GM12874 (cell line): Measurements from ENCODE around the gene TMEM33.

ENCODE experiments used
- CTCF ChIP-seq: IDR thresholded peaks from 2 replicates; pipeline ENCODE4 v1.5.1; 2011; ENCODE audit warnings: low read depth, mild to moderate bottlenecking, control low read depth, low read length, moderate library complexity; ENCODE audit not compliant: insufficient read depth

Gene TMEM33

GRCh38 chr4:41975341-41975740, 40.1 kb downstream of the TMEM33 start:
- no peak for TF ChIP-seq CTCF

GRCh38 chr4:41976775-41977516, 41.7 kb downstream of the TMEM33 start:
- TF ChIP-seq CTCF, result no peak

DNA sequence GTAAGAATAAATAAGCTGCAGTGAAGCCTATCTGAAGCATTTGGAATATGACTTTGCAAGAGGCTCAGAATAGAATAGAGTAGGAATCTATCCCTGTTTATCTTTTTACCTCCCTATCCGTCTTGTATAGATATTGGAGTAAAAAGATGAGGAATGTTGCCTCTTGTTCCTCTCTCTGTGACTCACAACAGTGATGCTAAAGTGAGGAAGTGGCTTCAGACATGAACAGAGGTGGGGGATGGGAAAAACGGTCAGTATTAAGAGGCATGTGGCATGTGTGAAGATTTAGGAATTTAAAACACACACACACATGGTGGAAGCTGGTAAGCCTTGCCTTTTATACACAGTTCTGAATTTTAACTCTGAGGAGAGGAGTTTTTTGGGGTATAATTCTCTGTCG, 42.5 kb downstream of the TMEM33 start:
- no peak for TF ChIP-seq CTCF

GRCh38 chr4:41981456-41981855, 46.2 kb downstream of the TMEM33 start, which contains the start of gene DCAF4L1:
Gene DCAF4L1, plus strand, starts transcription at chr4:41981756. Its CDS starts 37 bp downstream, at chr4:41981793.
- TF ChIP-seq CTCF, result no peak

DNA sequence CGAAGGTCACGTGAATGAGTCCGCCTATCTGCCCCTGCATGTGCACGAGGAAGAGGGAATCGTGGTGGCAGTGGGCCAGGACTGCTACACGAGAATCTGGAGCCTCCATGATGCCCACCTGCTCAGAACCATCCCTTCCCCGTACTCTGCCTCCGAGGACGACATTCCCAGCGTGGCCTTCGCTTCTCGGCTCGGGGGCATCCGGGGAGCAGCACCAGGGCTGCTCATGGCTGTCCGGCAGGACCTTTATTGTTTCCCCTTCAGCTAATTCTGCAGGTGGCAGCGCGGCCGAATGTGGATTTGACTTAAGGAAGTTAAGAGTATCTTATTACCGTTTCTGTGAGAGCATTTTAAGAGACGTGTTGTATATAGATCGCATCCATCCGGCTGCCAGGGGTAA, 47.5 kb downstream of the TMEM33 start:
- TF ChIP-seq CTCF, result no peak

DNA sequence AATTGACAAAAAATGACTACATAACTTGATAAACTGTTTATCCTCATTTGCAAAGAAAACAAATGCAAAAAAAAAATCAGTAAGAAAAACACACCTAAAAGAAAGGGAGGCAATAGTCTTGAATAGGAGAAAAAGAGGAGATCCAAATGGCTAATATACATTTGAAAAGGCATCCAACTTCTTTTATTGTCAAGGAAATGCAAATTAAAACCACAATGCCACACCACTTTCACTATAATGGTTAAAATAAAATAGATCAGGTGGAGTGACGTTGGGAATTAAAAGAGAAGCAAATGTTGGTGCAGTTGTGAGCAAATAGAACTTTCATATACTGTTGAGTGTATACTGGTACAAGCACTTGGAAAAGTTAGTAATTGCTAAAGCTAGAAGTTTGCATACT, 49.9 kb downstream of the TMEM33 start:
- no peak for TF ChIP-seq CTCF

- no peak for TF ChIP-seq CTCF
Measured at GRCh38 chr4:41989994-41990364, 54.8 kb downstream of the TMEM33 start.
